Liver (tissue), 9 donors: ENCODE measurements around the gene METTL8. TPM values are rescaled to one million over a fixed set of nuclear protein-coding genes. Genes with fewer than 3 reads are reported as not detected.

Source experiments
- DNase-seq: peaks from one replicate; pipeline ENCODE4 v3.0.0-alpha.2; 2017; ENCODE audit warnings: low spot score
- H3K27ac ChIP-seq, 2 donors: one replicate each; pipeline ENCODE4 v1.7.0; 2013; ENCODE audit warnings: inconsistent platforms in 2 of 2, low read length in 2 of 2, control low read depth in 1 of 2, low read depth in 1 of 2, mild to moderate bottlenecking in 1 of 2
- H3K27me3 ChIP-seq, 4 donors: one replicate each; pipeline versions ENCODE4 v1.6.1 to v1.7.0; 2013; ENCODE audit warnings: low read length in 3 of 4, inconsistent platforms in 1 of 4, mild to moderate bottlenecking in 1 of 4, moderate library complexity in 1 of 4; ENCODE audit not compliant: control insufficient read depth in 4 of 4, insufficient read depth in 4 of 4
- H3K36me3 ChIP-seq, 4 donors: one replicate each; pipeline versions ENCODE4 v1.6.1 to v1.7.0; 2013; ENCODE audit warnings: low read length in 3 of 4, mild to moderate bottlenecking in 3 of 4, low read depth in 1 of 4, moderate library complexity in 1 of 4; ENCODE audit not compliant: control insufficient read depth in 4 of 4, insufficient read depth in 3 of 4
- H3K4me1 ChIP-seq, 4 donors: one replicate each; pipeline versions ENCODE4 v1.6.1 to v1.7.0; 2013; ENCODE audit warnings: low read length in 3 of 4, mild to moderate bottlenecking in 3 of 4, moderate library complexity in 1 of 4; ENCODE audit not compliant: control insufficient read depth in 4 of 4, insufficient read depth in 4 of 4
- H3K4me3 ChIP-seq, 3 donors: one replicate each; pipeline versions ENCODE4 v1.6.1 to v1.7.0; 2013; ENCODE audit warnings: low read length in 3 of 3, control low read depth in 1 of 3, low read depth in 1 of 3, mild to moderate bottlenecking in 1 of 3
- H3K9ac ChIP-seq, 2 donors: one replicate each; pipeline ENCODE4 v1.7.0; 2013; ENCODE audit warnings: low read length in 2 of 2, mild to moderate bottlenecking in 2 of 2, moderate library complexity in 2 of 2, control low read depth in 1 of 2, low read depth in 1 of 2
- H3K9me3 ChIP-seq, 4 donors: one replicate each; pipeline versions ENCODE4 v1.6.1 to v1.7.0; 2013; ENCODE audit warnings: low read length in 3 of 4; ENCODE audit not compliant: control insufficient read depth in 4 of 4
- EGR1 ChIP-seq, 2 donors: IDR thresholded peaks; 2 replicates each; pipeline ENCODE4 v1.6.1; 2016 to 2018; ENCODE audit warnings: antibody characterized with exemption in 2 of 2, low read depth in 2 of 2
- FOXA1 ChIP-seq: IDR thresholded peaks from 2 replicates; pipeline ENCODE4 v1.6.1; 2016; ENCODE audit warnings: antibody characterized with exemption
- FOXA2 ChIP-seq: IDR thresholded peaks from 2 replicates; pipeline ENCODE4 v1.6.1; 2016; ENCODE audit warnings: antibody characterized with exemption
- GABPA ChIP-seq, 2 donors: IDR thresholded peaks in 1 of 2; conservative IDR thresholded peaks in 1 of 2; 2 replicates each; pipeline ENCODE4 v1.6.1; 2016; ENCODE audit warnings: antibody characterized with exemption in 2 of 2, mild to moderate bottlenecking in 1 of 2, moderate library complexity in 1 of 2
- HNF4A ChIP-seq, 2 donors: conservative IDR thresholded peaks; 2 replicates each; pipeline ENCODE4 v1.6.1; 2016; ENCODE audit warnings: antibody characterized with exemption in 2 of 2, mild to moderate bottlenecking in 2 of 2
- HNF4G ChIP-seq: IDR thresholded peaks from 2 replicates; pipeline ENCODE4 v1.6.1; 2016; ENCODE audit warnings: antibody characterized with exemption
- JUND ChIP-seq, 2 donors: IDR thresholded peaks; 2 replicates each; pipeline ENCODE4 v1.6.1; 2016; ENCODE audit warnings: antibody characterized with exemption in 2 of 2
- NR2F2 ChIP-seq: IDR thresholded peaks from 2 replicates; pipeline ENCODE4 v1.6.1; 2016; ENCODE audit warnings: antibody characterized with exemption
- RXRA ChIP-seq, 2 donors: IDR thresholded peaks; 2 replicates each; pipeline ENCODE4 v1.6.1; 2017 to 2018; ENCODE audit warnings: antibody characterized with exemption in 2 of 2, mild to moderate bottlenecking in 1 of 2
- SP1 ChIP-seq: IDR thresholded peaks from 2 replicates; pipeline ENCODE4 v1.6.1; 2018; ENCODE audit warnings: antibody characterized with exemption, mild to moderate bottlenecking
- TAF1 ChIP-seq: conservative IDR thresholded peaks from 2 replicates; pipeline ENCODE4 v1.6.1; 2016; ENCODE audit warnings: antibody characterized with exemption, mild to moderate bottlenecking
- YY1 ChIP-seq: IDR thresholded peaks from 2 replicates; pipeline ENCODE4 v1.6.1; 2016; ENCODE audit warnings: antibody characterized with exemption, mild to moderate bottlenecking
- WGBS: extraction: QIAGEN DNeasy Blood & Tissue Kit; methylation state at CpG from one replicate; pipeline ENCODE4 v1.1.7; 2013; 5-methylcytosine and 5-hydroxymethylcytosine counted together
- polyA plus RNA-seq, 2 donors: library from polyadenylated mRNA; stranded (reverse) in 1 of 2; unstranded in 1 of 2; fragments of 200-250 nt in 1 of 2; fragments of >200 nt in 1 of 2; fragmentation: Nextera tagmentation in 1 of 2; extraction: Ambion mirVana in 1 of 2; gene quantifications; one replicate each; pipeline versions ENCODE4 v1.2.1 to v1.2.3, GENCODE V29; 2013 to 2015
- total RNA-seq, 2 donors: library from RNA; depleted of rRNA; stranded (reverse); fragments of >200 nt; gene quantifications; one replicate each; pipeline ENCODE4 v1.2.3, GENCODE V29; 2014
- TF ChIP-seq, protein P1 (sequence below): IDR thresholded peaks from 2 replicates; pipeline ENCODE4 v1.6.1; 2016; ENCODE audit warnings: antibody characterized with exemption
- TF ChIP-seq, protein P2 (sequence below): fragments of 150-350 bp; IDR thresholded peaks from 2 replicates; pipeline ENCODE4 v1.5.1; 2017; ENCODE audit warnings: improper control_type of control experiment, low read depth, low read length; ENCODE audit not compliant: missing input control
- TF ChIP-seq, protein P3 (sequence below): IDR thresholded peaks from 2 replicates; pipeline ENCODE4 v1.6.1; 2016; ENCODE audit warnings: antibody characterized with exemption
- TF ChIP-seq, protein P4 (sequence below): IDR thresholded peaks from 2 replicates; pipeline ENCODE4 v1.6.1; 2016; ENCODE audit warnings: antibody characterized with exemption
- TF ChIP-seq, protein P5 (sequence below): IDR thresholded peaks from 2 replicates; pipeline ENCODE4 v1.6.1; 2016; ENCODE audit warnings: antibody characterized with exemption, mild to moderate bottlenecking
- donor health status: healthy.
- donor health status: healthy.
- donor health status: healthy.
- donor health status: healthy.
- donor health status: healthy.

METTL8 gene
- total and polyA plus RNA-seq, 4 donors = 3.6 to 8.1 (median 5.9) TPM

DNA sequence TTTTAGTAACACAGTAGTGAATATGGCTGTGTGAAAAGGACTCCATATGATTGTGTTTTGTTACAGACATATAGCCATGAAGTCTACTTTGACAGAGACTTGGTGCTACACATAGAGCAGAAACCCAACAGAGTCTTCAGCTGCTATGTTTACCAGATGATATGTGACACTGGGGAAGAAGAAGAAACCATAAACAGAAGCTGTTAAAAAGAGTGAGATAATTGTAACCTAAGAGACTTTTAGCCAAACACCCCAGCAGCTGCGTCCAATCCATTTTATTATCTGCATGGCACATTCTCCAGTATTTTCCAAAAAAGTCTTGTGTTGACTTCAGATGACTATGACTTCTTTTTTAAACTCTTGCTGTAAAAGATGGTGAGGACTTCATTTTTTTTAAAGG is 47.1 kb upstream of the METTL8 start:
- 95% methylated on average over 1 of the region's 1 CpG for WGBS
- no peaks in the 10 kb centered on the region for H3K27me3 ChIP-seq
- no peak overlapping the region for H3K4me3 ChIP-seq
- no peak for DNase-seq
- peaks cover 0 to 8% (median 0%) of the 10 kb centered on the region in 4 donors for H3K36me3 ChIP-seq
- no peaks in the 10 kb centered on the region for H3K9me3 ChIP-seq
- H3K4me1 ChIP-seq = peaks cover 0 to 5% (median 0%) of the 10 kb centered on the region in 4 donors
- H3K27ac ChIP-seq = no peak overlapping the region
- H3K9ac ChIP-seq = no peak overlapping the region
- TF ChIP-seq, protein P1, sequence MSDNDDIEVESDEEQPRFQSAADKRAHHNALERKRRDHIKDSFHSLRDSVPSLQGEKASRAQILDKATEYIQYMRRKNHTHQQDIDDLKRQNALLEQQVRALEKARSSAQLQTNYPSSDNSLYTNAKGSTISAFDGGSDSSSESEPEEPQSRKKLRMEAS = no peak
- TF ChIP-seq YY1 = no peak
- no peak for TF ChIP-seq FOXA1
- no peak for TF ChIP-seq HNF4A (conservative IDR thresholded peaks at IDR 0.05)
- TF ChIP-seq, protein P2, sequence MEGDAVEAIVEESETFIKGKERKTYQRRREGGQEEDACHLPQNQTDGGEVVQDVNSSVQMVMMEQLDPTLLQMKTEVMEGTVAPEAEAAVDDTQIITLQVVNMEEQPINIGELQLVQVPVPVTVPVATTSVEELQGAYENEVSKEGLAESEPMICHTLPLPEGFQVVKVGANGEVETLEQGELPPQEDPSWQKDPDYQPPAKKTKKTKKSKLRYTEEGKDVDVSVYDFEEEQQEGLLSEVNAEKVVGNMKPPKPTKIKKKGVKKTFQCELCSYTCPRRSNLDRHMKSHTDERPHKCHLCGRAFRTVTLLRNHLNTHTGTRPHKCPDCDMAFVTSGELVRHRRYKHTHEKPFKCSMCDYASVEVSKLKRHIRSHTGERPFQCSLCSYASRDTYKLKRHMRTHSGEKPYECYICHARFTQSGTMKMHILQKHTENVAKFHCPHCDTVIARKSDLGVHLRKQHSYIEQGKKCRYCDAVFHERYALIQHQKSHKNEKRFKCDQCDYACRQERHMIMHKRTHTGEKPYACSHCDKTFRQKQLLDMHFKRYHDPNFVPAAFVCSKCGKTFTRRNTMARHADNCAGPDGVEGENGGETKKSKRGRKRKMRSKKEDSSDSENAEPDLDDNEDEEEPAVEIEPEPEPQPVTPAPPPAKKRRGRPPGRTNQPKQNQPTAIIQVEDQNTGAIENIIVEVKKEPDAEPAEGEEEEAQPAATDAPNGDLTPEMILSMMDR = no peak
- TF ChIP-seq SP1 = no peak

DNA sequence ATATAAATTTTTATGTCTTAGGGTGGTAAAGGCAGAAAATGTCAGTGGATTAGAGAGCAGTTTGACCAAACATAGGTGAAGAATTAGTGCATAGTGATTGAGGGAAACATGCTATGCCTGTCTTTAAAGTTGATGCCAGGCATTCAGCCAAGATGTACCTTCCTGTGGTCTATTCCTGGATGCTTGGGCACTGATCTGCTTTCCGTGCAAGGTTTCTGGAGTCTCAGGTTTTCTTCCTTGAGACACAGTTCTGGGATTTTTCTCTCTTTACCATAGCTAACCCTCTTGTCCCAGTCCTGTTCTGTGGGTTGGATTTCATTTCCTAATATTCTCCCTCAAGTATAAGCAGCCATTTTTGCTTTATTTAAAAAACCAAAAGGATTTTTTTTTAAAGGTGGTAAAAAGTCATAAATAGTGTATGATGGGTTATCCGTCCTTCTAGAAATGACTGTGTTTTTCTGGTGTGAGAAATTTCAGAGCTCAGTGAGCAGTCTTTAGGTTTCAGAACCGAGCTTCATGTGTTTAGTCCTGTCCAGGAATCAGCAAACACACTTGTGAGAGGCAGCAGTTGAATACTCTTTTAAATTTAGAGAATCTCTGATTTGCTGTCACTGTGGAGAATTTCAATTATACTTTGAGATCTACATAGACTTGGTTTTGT is 45.5 kb upstream of the METTL8 start:
- peaks cover 0 to 8% (median 0%) of the 10 kb centered on the region in 4 donors for H3K36me3 ChIP-seq
- DNase-seq = no peak
- no peak overlapping the region for H3K4me3 ChIP-seq
- TF ChIP-seq TAF1 (no peak), RXRA (IDR thresholded peaks at IDR 0.05) (no peak), FOXA1 (no peak), FOXA2 (no peak), JUND (IDR thresholded peaks at IDR 0.05) (no peak), EGR1 (IDR thresholded peaks at IDR 0.05; ENCODE audit: low read depth in 2 of 2) (no peak), GABPA (IDR thresholded peaks at IDR 0.05 in 1 of 2, conservative IDR thresholded peaks at IDR 0.05 in 1 of 2) (no peak), SP1 (no peak), NR2F2 (no peak), YY1 (no peak), HNF4G (no peak), HNF4A (conservative IDR thresholded peaks at IDR 0.05) (no peak)
- TF ChIP-seq, protein P3, sequence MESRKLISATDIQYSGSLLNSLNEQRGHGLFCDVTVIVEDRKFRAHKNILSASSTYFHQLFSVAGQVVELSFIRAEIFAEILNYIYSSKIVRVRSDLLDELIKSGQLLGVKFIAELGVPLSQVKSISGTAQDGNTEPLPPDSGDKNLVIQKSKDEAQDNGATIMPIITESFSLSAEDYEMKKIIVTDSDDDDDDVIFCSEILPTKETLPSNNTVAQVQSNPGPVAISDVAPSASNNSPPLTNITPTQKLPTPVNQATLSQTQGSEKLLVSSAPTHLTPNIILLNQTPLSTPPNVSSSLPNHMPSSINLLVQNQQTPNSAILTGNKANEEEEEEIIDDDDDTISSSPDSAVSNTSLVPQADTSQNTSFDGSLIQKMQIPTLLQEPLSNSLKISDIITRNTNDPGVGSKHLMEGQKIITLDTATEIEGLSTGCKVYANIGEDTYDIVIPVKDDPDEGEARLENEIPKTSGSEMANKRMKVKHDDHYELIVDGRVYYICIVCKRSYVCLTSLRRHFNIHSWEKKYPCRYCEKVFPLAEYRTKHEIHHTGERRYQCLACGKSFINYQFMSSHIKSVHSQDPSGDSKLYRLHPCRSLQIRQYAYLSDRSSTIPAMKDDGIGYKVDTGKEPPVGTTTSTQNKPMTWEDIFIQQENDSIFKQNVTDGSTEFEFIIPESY = no peak
- TF ChIP-seq, protein P4, sequence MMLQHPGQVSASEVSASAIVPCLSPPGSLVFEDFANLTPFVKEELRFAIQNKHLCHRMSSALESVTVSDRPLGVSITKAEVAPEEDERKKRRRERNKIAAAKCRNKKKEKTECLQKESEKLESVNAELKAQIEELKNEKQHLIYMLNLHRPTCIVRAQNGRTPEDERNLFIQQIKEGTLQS = no peak
- TF ChIP-seq, protein P1 = no peak
- TF ChIP-seq, protein P2 = no peak
- TF ChIP-seq, protein P5, sequence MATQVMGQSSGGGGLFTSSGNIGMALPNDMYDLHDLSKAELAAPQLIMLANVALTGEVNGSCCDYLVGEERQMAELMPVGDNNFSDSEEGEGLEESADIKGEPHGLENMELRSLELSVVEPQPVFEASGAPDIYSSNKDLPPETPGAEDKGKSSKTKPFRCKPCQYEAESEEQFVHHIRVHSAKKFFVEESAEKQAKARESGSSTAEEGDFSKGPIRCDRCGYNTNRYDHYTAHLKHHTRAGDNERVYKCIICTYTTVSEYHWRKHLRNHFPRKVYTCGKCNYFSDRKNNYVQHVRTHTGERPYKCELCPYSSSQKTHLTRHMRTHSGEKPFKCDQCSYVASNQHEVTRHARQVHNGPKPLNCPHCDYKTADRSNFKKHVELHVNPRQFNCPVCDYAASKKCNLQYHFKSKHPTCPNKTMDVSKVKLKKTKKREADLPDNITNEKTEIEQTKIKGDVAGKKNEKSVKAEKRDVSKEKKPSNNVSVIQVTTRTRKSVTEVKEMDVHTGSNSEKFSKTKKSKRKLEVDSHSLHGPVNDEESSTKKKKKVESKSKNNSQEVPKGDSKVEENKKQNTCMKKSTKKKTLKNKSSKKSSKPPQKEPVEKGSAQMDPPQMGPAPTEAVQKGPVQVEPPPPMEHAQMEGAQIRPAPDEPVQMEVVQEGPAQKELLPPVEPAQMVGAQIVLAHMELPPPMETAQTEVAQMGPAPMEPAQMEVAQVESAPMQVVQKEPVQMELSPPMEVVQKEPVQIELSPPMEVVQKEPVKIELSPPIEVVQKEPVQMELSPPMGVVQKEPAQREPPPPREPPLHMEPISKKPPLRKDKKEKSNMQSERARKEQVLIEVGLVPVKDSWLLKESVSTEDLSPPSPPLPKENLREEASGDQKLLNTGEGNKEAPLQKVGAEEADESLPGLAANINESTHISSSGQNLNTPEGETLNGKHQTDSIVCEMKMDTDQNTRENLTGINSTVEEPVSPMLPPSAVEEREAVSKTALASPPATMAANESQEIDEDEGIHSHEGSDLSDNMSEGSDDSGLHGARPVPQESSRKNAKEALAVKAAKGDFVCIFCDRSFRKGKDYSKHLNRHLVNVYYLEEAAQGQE = no peak
- no peaks in the 10 kb centered on the region for H3K9me3 ChIP-seq
- WGBS = 89% methylated on average over 3 of the region's 3 CpGs
- peaks cover 0 to 5% (median 4%) of the 10 kb centered on the region in 4 donors for H3K4me1 ChIP-seq
- H3K9ac ChIP-seq = no peak overlapping the region
- H3K27me3 ChIP-seq = no peaks in the 10 kb centered on the region
- H3K27ac ChIP-seq = no peak overlapping the region
